ENCODE data around the gene RUFY4. TPM values are rescaled to one million over a fixed set of nuclear protein-coding genes. Genes with fewer than 3 reads are reported as not detected.

The RUFY4 gene
- total RNA-seq, 1 donor from 2014 or later, result not detected

DNA sequence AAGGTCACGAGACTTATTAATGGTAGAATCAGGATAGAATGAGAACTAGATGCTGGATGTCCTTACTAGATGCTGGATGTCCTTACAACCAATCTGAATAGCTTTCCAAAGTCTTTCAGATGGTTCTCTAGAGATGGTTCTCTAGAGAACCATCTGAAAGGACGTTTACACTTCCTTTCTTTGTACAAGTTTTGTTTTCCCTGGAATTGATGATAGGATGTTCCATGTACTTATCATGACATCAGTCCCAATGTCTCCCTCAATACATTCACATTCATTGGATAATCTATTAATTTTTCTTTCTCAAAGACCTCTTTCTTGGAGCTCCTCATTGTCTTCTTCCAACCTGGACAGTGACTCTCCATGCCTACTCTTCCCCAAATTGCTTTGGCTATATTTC is 28.2 kb upstream of the RUFY4 start:
- peaks cover 3% of the 10 kb centered on the region for H3K36me3 Mint-ChIP-seq (ENCODE audit: low read depth, unreplicated experiment)
- no peak overlapping the region for H2AFZ ChIP-seq (ENCODE audit: low read depth, low read length)
- no peak overlapping the region for H3K4me3 ChIP-seq (ENCODE audit: insufficient read depth, low read depth, low read length)
- H3K27me3 Mint-ChIP-seq (ENCODE audit: low read depth, unreplicated experiment), result peaks cover 27% of the 10 kb centered on the region
- no peak overlapping the region for H3K27ac ChIP-seq (ENCODE audit: low read depth, low read length)
- H3K9me3 ChIP-seq (ENCODE audit: insufficient read depth, low read depth, low read length), result peaks cover 7% of the 10 kb centered on the region
- peaks cover 46% of the 10 kb centered on the region for H3K27me3 ChIP-seq (ENCODE audit: insufficient read depth, low read length)
- no peak overlapping the region for H3K9ac ChIP-seq (ENCODE audit: low read length)
- TF ChIP-seq, protein P1, sequence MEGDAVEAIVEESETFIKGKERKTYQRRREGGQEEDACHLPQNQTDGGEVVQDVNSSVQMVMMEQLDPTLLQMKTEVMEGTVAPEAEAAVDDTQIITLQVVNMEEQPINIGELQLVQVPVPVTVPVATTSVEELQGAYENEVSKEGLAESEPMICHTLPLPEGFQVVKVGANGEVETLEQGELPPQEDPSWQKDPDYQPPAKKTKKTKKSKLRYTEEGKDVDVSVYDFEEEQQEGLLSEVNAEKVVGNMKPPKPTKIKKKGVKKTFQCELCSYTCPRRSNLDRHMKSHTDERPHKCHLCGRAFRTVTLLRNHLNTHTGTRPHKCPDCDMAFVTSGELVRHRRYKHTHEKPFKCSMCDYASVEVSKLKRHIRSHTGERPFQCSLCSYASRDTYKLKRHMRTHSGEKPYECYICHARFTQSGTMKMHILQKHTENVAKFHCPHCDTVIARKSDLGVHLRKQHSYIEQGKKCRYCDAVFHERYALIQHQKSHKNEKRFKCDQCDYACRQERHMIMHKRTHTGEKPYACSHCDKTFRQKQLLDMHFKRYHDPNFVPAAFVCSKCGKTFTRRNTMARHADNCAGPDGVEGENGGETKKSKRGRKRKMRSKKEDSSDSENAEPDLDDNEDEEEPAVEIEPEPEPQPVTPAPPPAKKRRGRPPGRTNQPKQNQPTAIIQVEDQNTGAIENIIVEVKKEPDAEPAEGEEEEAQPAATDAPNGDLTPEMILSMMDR (IDR thresholded peaks at IDR 0.05; ENCODE audit: insufficient read depth, low read depth, low read length), result no peak
- no peak for TF ChIP-seq EZH2 (IDR thresholded peaks at IDR 0.05; ENCODE audit: insufficient read depth, low read length)
- FAIRE-seq (no peak), DNase-seq (ENCODE audit: low read depth) (no peak)
- no peaks in the 10 kb centered on the region for H4K20me1 ChIP-seq (ENCODE audit: insufficient read depth, low read length)
- no peaks in the 10 kb centered on the region for H3K36me3 ChIP-seq (ENCODE audit: insufficient read depth, low read length)
- no peak overlapping the region for H3K4me3 Mint-ChIP-seq (ENCODE audit: unreplicated experiment)
- peaks cover 2% of the 10 kb centered on the region for H3K4me1 Mint-ChIP-seq (ENCODE audit: low read depth, unreplicated experiment)
- H3K4me2 ChIP-seq (ENCODE audit: low read length), result no peak overlapping the region
- H3K27ac Mint-ChIP-seq (ENCODE audit: unreplicated experiment), result no peak overlapping the region
- peaks cover 10% of the 10 kb centered on the region for H3K4me1 ChIP-seq (ENCODE audit: insufficient read depth, low read length)
- H3K9me3 Mint-ChIP-seq (ENCODE audit: unreplicated experiment), result peaks cover 8% of the 10 kb centered on the region
- H3K79me2 ChIP-seq (ENCODE audit: insufficient read depth, low read length), result no peaks in the 10 kb centered on the region

DNA sequence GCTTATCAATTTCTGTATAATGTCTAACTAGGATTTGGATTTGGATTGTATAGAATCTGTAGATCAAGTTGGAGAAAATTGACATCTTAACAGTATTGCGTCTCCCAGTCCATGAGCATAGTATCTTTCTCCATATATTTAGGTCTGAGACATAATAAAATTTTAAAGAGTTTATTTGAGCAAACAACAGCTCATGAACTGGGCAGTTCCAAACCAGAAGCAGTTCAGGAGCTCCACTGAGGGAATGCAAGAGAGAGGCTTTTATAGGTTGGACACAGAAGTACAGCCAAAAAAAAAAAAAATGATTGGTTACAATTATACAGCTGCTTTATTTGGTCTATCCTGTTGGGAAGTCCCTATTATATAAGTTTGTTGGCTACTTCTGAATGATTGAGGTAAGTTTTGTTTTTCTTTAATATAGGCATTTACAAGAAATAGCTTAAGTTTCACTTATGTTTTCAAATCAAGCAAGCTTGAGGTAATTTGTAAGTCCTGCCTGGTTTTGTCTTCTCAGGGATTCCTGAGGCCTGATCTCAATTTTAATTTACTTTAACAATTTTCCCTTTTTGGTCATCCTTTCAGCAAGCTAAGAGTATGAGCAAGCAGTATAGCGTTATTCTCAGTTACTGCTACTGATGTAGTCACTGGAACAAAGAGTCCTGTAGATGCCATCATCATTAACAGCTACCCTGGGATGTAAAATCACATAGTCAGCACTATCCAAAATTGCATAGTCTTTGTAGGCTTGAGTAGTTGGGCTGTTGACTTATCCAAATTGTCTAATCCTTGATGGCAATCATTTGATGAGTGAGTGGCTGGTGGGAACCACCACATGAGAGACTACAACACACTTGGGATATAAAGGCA is 27.5 kb upstream of the RUFY4 start:
- no peak for TF ChIP-seq EZH2 (IDR thresholded peaks at IDR 0.05; ENCODE audit: insufficient read depth, low read length)
- TF ChIP-seq, protein P1 (IDR thresholded peaks at IDR 0.05; ENCODE audit: insufficient read depth, low read depth, low read length), result no peak
- Histone ChIP-seq H3K27ac (ENCODE audit: low read depth, low read length) (no peak overlapping the region), H4K20me1 (ENCODE audit: insufficient read depth, low read length) (no peaks in the 10 kb centered on the region), H3K4me1 (ENCODE audit: insufficient read depth, low read length) (peaks cover 10% of the 10 kb centered on the region), H3K9ac (ENCODE audit: low read length) (no peak overlapping the region), H3K4me2 (ENCODE audit: low read length) (no peak overlapping the region), H3K4me3 (ENCODE audit: insufficient read depth, low read depth, low read length) (no peak overlapping the region), H3K36me3 (ENCODE audit: insufficient read depth, low read length) (no peaks in the 10 kb centered on the region), H2AFZ (ENCODE audit: low read depth, low read length) (no peak overlapping the region), H3K79me2 (ENCODE audit: insufficient read depth, low read length) (no peaks in the 10 kb centered on the region), H3K9me3 (ENCODE audit: insufficient read depth, low read depth, low read length) (peaks cover 7% of the 10 kb centered on the region), H3K27me3 (ENCODE audit: insufficient read depth, low read length) (peaks cover 41% of the 10 kb centered on the region)
- Mint-ChIP-seq H3K4me3 (ENCODE audit: unreplicated experiment) (no peak overlapping the region), H3K4me1 (ENCODE audit: low read depth, unreplicated experiment) (peaks cover 2% of the 10 kb centered on the region), H3K27ac (ENCODE audit: unreplicated experiment) (no peak overlapping the region), H3K36me3 (ENCODE audit: low read depth, unreplicated experiment) (peaks cover 3% of the 10 kb centered on the region), H3K27me3 (ENCODE audit: low read depth, unreplicated experiment) (peaks cover 21% of the 10 kb centered on the region), H3K9me3 (ENCODE audit: unreplicated experiment) (peaks cover 8% of the 10 kb centered on the region)
- DNase-seq (ENCODE audit: low read depth), result no peak
- no peak for FAIRE-seq

DNA sequence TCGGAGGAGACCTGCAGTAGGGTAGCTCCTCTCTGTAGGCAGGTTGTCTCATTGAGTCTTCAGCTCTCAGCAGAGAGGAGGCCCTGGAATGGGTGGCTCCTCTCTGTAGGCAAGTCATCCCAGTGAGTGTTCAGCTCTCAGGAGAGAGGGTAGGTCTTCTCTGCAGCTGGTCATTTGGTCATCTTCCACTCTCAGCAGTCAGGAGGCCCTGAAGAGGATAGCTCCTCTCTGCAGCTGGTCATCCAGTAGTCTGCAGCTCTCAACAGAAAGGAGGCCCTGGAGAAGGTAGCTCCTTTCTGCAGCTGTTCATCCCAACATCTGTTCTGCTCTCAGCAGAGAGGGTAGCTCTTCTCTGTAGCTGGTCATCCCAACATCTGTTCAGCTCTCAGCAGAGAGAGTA is 26.0 kb upstream of the RUFY4 start:
- Mint-ChIP-seq H3K4me3 (ENCODE audit: unreplicated experiment) (no peak overlapping the region), H3K4me1 (ENCODE audit: low read depth, unreplicated experiment) (peaks cover 2% of the 10 kb centered on the region), H3K27me3 (ENCODE audit: low read depth, unreplicated experiment) (peaks cover 16% of the 10 kb centered on the region), H3K27ac (ENCODE audit: unreplicated experiment) (no peak overlapping the region), H3K9me3 (ENCODE audit: unreplicated experiment) (peaks cover 8% of the 10 kb centered on the region), H3K36me3 (ENCODE audit: low read depth, unreplicated experiment) (peaks cover 3% of the 10 kb centered on the region)
- FAIRE-seq (no peak), DNase-seq (ENCODE audit: low read depth) (no peak)
- no peak overlapping the region for H2AFZ ChIP-seq (ENCODE audit: low read depth, low read length)
- no peak overlapping the region for H3K9ac ChIP-seq (ENCODE audit: low read length)
- H3K9me3 ChIP-seq (ENCODE audit: insufficient read depth, low read depth, low read length), result peaks cover 7% of the 10 kb centered on the region
- peaks cover 10% of the 10 kb centered on the region for H3K4me1 ChIP-seq (ENCODE audit: insufficient read depth, low read length)
- no peaks in the 10 kb centered on the region for H3K36me3 ChIP-seq (ENCODE audit: insufficient read depth, low read length)
- no peaks in the 10 kb centered on the region for H4K20me1 ChIP-seq (ENCODE audit: insufficient read depth, low read length)
- peaks cover 31% of the 10 kb centered on the region for H3K27me3 ChIP-seq (ENCODE audit: insufficient read depth, low read length)
- H3K4me2 ChIP-seq (ENCODE audit: low read length), result no peak overlapping the region
- no peak for TF ChIP-seq EZH2 (IDR thresholded peaks at IDR 0.05; ENCODE audit: insufficient read depth, low read length)
- TF ChIP-seq, protein P1 (IDR thresholded peaks at IDR 0.05; ENCODE audit: insufficient read depth, low read depth, low read length), result no peak
- no peak overlapping the region for H3K27ac ChIP-seq (ENCODE audit: low read depth, low read length)
- H3K79me2 ChIP-seq (ENCODE audit: insufficient read depth, low read length), result no peaks in the 10 kb centered on the region
- no peak overlapping the region for H3K4me3 ChIP-seq (ENCODE audit: insufficient read depth, low read depth, low read length)

Measured in astrocyte (in vitro differentiated cells and primary cell).